SJCRH30 (cell line): ENCODE measurements around the gene CEP131. TPM values are rescaled to one million over a fixed set of nuclear protein-coding genes. Genes with fewer than 3 reads are reported as not detected.
"Not testable (repeated sequence)": the region's sequence is repeated elsewhere in the genome, so short reads cannot be mapped to it uniquely, and the experiment has no call there.

ENCODE experiments used
- DNase-seq, 2 experiments: peaks; one replicate each; pipeline ENCODE4 v3.0.0-alpha.2; 2015 to 2020
- H3K27ac ChIP-seq: fragments of 250-450 bp; sonication (Bioruptor Pico); 2 replicates; pipeline ENCODE4 v1.5.1; 2020; ENCODE audit warnings: mild to moderate bottlenecking, moderate library complexity
- H3K27me3 ChIP-seq: fragments of 250-450 bp; sonication (Bioruptor Pico); 2 replicates; pipeline ENCODE4 v1.5.1; 2020; ENCODE audit warnings: mild to moderate bottlenecking, moderate library complexity
- H3K36me3 ChIP-seq: fragments of 250-450 bp; sonication (Bioruptor Pico); 2 replicates; pipeline ENCODE4 v1.5.1; 2020; ENCODE audit warnings: mild to moderate bottlenecking, moderate library complexity
- H3K4me1 ChIP-seq: fragments of 250-450 bp; sonication (Bioruptor Pico); 2 replicates; pipeline ENCODE4 v1.5.1; 2020; ENCODE audit warnings: mild to moderate bottlenecking, moderate library complexity
- H3K4me3 ChIP-seq: fragments of 250-450 bp; sonication (Bioruptor Pico); 2 replicates; pipeline ENCODE4 v1.5.1; 2020; ENCODE audit warnings: mild to moderate bottlenecking, moderate library complexity
- H3K9me3 ChIP-seq: fragments of 250-450 bp; sonication (Bioruptor Pico); replicated peaks from 2 replicates; pipeline ENCODE4 v1.5.1; 2020; ENCODE audit warnings: mild to moderate bottlenecking, moderate library complexity
- total RNA-seq: library from RNA; depleted of rRNA; stranded (reverse); fragments of >200 nt; shearing (Covaris generic); gene quantifications from 2 replicates; pipeline ENCODE4 v1.2.3, GENCODE V29; 2014

Gene CEP131
- total RNA-seq, 1 experiment from 2014 or later, result 33.0 TPM

DNA sequence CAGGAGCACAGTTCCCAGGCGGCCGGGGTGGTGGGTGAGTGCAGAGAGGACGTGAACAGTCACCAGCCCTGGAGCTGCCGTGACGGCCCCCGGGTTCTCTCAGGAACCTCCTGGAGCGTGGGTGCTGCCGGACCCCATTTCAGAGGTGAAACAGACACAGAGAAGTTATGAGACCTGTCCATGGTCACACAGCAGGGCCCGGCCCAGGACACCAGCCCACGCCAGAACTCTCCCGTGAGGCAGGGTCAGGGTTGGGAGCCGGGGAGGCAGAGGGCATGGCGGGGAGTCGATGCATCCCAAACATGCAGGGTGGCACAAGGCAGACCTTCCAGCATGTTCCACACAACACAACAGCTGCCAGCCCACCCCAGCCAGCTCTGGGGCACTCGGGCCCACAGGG, 61.2 kb downstream of the CEP131 start:
- H3K4me3 ChIP-seq, result no peak overlapping the region
- H3K36me3 ChIP-seq, result no peaks in the 10 kb centered on the region
- no peak for DNase-seq
- H3K27ac ChIP-seq, result no peak overlapping the region
- no peaks in the 10 kb centered on the region for H3K9me3 ChIP-seq
- peaks cover 28% of the 10 kb centered on the region for H3K4me1 ChIP-seq
- no peaks in the 10 kb centered on the region for H3K27me3 ChIP-seq

DNA sequence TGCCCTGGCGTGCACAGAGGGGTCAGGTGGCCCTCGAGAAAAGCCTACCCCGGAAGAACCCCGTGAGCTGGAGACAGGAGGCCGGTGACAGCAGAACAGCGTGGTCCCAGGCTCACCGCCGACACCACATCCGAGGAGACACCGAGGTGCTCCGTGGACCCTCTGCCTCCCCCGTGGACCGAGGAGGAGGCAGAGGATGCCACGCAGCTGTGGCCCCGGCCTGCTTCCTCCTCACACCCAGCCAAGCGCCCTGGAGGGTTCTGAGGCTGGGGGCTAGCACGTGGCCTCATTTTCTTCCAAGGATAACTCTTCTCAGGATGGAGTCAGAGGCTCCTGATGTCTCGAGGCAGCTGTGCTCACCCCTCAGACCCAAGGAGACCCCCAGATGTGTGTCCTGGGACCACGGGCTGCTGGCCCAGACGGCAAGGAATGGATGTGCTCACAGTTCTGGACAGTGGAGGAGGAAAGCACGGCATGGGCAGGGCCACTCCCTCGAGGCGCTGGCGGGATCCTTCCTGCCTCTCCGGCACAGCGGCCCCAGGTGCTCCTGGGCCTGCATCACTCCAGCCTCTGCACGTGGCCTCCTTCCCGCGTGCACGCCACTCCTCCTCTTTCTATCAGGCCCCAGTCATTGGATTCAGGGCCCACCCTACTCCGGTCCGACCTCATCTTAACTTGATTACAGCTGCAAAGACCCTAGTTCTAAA, 61.9 kb downstream of the CEP131 start:
- H3K9me3 ChIP-seq, result no peaks in the 10 kb centered on the region
- H3K27ac ChIP-seq, result no peak overlapping the region
- DNase-seq, result no peak
- no peaks in the 10 kb centered on the region for H3K27me3 ChIP-seq
- H3K36me3 ChIP-seq, result no peaks in the 10 kb centered on the region
- no peak overlapping the region for H3K4me3 ChIP-seq
- H3K4me1 ChIP-seq, result peaks cover 28% of the 10 kb centered on the region

DNA sequence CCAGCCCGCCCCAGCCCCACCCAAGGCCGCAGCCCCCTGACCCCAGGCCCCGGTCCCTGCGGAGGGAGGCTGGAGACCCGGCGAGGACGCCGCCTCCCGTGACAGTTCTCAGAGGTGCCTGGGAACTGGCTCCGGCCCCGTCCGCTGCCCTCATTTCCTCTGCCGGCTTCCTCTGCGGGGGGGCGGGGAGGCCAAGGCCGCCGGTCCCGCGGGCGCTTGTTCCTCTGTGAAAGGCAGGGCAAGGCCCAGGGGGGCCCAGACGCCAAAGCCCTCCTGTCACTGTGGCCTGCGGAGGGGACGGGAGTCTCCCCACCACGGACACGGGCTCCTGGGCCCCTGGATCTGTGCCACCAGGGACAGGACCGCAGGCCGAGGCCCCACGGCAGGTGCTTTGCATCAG, 62.5 kb downstream of the CEP131 start:
- H3K36me3 ChIP-seq, result no peaks in the 10 kb centered on the region
- no peak overlapping the region for H3K27ac ChIP-seq
- H3K9me3 ChIP-seq, result no peaks in the 10 kb centered on the region
- no peaks in the 10 kb centered on the region for H3K27me3 ChIP-seq
- H3K4me1 ChIP-seq, result peaks cover 28% of the 10 kb centered on the region
- H3K4me3 ChIP-seq, result no peak overlapping the region
- DNase-seq, result no peak

DNA sequence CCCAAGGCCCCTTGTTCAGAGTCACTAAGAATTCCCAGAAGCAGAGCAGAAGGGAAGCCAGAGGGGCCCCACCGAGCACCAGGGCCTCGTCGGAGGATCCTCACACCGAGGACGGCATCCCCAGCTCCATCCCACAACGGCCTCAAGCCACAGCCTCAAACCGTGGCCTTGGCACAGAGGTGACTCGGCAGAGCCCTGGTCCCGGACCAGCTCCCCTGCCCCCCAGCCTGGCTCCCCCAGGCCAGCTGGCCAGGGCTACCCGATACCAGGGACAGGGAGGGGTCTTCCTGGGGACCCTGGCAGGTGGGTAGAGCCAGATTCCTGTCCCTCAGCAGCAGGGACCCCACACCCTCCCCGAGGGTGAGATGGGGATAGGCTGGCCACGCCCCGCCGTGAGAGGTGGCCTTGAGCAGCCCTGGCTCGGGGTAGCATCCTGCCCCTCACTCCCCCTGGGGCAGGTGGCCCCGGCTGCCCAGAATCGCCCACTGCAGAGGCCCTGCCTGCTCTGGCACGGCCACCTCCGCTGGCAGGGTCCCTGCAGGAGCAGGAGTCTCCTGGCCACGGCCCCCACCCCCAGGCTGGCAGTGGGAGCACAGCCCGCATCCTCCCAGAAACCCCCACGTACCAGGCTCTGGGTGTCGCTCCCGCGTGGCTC, 63.0 kb downstream of the CEP131 start:
- H3K27me3 ChIP-seq, result no peaks in the 10 kb centered on the region
- H3K9me3 ChIP-seq, result no peaks in the 10 kb centered on the region
- DNase-seq, result no peak
- no peaks in the 10 kb centered on the region for H3K36me3 ChIP-seq
- H3K27ac ChIP-seq, result no peak overlapping the region
- H3K4me1 ChIP-seq, result peaks cover 27% of the 10 kb centered on the region
- H3K4me3 ChIP-seq, result no peak overlapping the region

DNA sequence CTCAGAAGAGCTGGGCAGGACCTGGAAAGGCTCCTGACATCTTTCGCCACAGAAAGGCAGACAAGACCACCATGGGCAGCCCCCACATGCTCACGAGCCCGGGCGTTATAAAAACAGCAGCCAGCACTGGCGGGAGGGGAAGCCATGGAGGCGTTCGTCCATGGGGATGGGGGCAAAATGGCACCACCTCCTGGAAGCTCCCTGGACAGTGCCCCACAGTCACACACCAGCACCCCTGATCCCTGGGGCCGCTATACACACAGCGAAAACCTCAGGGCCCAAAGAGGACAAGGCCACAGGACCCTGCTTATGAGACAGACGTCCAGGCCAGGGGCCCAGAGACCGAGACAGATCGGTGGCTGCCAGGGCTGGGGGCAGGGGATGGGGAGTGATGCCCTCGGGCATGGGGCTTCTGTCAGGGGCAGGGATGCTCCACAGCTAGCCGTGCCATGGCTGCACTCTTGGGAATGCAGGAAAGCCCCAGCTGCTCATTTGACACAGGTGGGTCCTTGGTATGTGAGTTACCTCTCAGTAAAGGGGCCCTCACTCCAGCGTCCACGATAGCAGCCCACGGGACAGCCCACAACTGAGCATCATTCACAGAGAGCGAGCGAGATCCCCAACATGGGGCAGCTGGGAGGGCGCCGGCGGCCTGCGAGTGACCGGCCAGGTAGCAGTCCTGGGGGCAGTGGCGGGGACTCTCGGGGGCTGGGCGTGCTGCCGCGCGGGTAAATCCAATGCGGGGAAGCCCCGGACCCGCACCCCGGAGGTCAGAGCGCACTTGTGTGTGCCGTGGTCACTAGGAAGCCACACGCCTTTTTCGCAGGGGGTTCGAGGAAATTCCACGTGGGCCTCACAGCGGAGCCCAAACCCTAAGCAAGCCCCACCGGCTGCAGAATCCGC, 63.8 kb downstream of the CEP131 start:
- peaks cover 25% of the 10 kb centered on the region for H3K4me1 ChIP-seq
- H3K27me3 ChIP-seq, result no peaks in the 10 kb centered on the region
- no peak overlapping the region for H3K27ac ChIP-seq
- no peaks in the 10 kb centered on the region for H3K36me3 ChIP-seq
- no peak overlapping the region for H3K4me3 ChIP-seq
- H3K9me3 ChIP-seq, result no peaks in the 10 kb centered on the region
- DNase-seq, result no peak

DNA sequence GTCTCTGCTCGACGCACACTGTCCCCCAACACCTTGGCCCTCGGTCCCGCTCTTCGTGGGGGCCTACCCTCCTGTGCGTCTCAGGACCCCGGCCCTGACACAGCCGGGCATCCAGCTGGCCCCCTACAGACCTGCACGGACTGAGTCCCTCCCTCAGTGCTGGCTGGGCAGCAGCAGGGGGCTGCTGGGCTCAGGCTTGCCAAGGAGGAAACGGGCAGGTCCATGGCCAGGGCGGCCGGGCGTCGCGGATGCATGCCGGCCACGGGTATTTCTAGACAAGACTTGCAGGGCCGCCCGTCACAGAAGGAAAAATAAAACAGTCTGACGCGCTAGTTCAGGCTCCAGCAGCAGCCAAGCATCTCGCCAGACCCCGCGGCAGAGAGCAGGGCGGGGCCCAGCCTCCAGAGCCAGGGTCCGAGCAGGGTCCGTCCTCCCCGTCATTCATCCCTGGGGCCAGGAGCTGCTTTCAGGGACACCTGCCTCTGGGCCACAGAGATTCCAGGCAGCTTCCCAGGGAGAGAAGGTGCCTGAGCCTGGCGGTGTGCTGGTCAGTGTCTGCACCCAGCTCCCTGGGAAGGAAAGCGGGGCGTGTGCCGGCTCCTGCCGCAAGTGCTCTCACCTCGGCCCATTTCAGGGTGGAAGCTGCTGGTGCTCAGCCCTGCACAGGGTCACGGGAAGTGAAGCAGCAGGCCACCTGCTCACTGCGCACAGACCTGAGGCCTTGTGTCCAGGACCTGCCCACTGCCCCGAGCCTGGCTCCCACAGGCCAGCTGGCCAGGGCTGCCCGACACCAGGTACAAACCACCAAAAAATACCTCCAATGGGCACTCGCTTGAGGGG, 64.7 kb downstream of the CEP131 start:
- peaks cover 23% of the 10 kb centered on the region for H3K4me1 ChIP-seq

DNA sequence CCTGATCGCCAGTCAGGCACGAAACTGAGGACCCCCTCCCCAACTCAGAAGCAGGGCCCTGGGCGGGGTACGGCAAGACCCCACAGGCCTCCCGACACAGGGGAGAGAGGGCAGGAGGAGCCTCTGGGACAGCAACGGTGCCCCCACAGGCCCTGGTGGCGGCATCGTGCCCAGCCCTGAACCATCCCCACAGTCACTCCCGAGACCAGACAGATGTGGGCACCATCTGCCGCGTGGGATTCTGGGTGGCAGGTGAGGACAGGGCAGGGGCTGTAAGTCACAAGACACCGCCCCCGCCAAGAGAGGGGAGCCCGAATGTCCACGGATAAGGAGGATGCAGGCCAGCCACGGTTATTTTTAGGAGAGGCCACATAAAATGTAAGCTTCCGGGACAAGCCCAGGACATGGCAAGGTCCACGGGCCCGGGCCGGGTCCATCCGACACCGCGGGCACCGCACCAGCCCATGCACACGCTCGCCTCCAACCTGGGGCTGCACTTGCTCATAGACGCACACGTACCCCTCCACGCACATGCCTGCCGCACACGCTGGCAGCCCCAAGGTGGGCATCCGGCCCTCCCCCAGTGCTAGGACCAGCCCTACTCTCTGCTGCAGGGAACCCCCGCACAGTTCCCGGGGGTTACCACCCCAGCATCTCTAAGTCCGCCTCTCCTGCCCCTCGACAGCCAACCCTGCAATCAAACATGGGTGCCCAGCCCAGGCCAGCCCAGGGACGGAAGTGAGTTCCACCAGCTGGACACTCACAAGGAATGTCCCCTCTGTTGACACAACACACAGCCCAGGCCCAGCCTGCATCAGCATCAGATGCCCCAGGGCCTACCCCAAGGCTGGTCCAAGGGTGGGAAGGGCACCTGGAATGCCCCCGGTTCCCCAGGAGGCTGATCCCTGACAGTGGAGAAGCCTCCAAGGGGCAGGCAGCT, 65.6 kb downstream of the CEP131 start:
- Histone ChIP-seq H3K27me3 (no peaks in the 10 kb centered on the region), H3K27ac (no peak overlapping the region), H3K4me1 (peaks cover 23% of the 10 kb centered on the region), H3K4me3 (no peak overlapping the region), H3K9me3 (no peaks in the 10 kb centered on the region), H3K36me3 (no peaks in the 10 kb centered on the region)
- DNase-seq, result no peak

More for the DNA sequence above, 64.7 kb downstream of the CEP131 start:
- DNase-seq, result no peak
- Histone ChIP-seq H3K27ac (no peak overlapping the region), H3K9me3 (no peaks in the 10 kb centered on the region), H3K27me3 (no peaks in the 10 kb centered on the region), H3K36me3 (no peaks in the 10 kb centered on the region), H3K4me3 (no peak overlapping the region)

DNA sequence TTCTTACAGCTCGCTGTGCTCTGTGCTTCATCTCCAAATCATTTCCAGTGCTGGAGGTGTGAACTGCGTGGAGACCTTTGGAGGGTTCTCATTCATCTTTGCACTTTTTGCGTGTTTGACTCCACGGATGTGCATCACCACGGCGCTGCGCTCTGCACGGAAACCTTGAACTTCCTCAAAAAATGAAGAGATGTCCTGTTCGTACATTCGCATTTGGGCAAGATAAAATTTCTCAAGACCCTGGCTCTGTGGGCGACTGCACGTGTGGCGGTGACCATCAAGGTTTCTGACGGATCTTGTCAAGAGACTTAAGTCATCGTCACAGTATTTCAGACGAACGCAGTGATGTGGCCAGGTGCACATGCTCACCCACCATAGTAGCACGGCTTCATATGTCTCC, 67.8 kb downstream of the CEP131 start:
- no peak for DNase-seq
- peaks cover 21% of the 10 kb centered on the region for H3K4me1 ChIP-seq
- no peaks in the 10 kb centered on the region for H3K27me3 ChIP-seq
- no peak overlapping the region for H3K4me3 ChIP-seq
- H3K9me3 ChIP-seq, result no peaks in the 10 kb centered on the region
- no peaks in the 10 kb centered on the region for H3K36me3 ChIP-seq
- no peak overlapping the region for H3K27ac ChIP-seq

DNA sequence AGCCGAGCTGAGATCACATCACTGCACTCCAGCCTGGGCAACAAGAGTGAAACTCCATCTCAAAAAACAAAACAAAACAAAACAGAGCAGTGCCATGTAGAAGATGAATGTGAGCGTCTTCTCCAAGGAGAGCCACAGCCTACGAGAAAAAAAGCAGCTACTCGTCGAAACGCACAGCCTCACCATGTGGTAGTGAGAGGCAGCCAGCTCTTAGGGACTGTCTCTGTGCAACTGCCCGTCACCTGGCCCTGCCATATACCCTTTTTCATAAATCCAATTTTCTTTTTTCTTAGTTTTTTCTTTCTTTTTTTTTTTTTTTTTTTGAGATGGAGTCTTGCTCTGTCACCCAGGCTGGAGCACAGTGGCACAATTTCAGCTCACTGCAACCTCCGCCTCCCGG, 68.7 kb downstream of the CEP131 start:
- peak overlapping the region; percentile 79 for H3K27ac ChIP-seq
- H3K4me1 ChIP-seq, result peaks cover 21% of the 10 kb centered on the region
- not testable (repeated sequence) for DNase-seq, H3K4me3 ChIP-seq, H3K36me3 ChIP-seq, H3K27me3 ChIP-seq, H3K9me3 ChIP-seq

DNA sequence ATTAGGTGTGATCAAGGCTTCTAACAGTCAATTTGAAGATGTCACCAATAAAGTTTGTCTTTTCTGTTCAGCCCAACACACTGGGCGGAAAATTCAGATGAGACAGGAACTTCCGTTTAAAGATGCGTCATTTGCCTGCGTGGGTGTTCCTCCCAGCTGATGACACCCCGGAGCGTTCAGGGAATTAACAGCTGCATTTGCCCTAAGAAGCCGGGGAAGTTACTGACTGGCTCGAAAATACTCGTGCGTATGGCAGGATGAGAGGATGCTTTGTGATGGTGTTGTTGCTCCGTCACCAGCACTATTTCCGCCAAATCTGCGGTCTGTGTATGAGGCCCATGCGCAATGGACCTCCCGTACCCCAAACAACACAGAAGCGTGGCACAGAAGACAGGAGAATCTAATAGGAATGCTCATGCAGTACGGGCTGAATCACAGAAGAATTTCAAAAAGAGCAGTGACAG, 69.4 kb downstream of the CEP131 start:
- no peaks in the 10 kb centered on the region for H3K9me3 ChIP-seq
- no peak overlapping the region for H3K4me3 ChIP-seq
- H3K27me3 ChIP-seq, result no peaks in the 10 kb centered on the region
- H3K4me1 ChIP-seq, result peaks cover 21% of the 10 kb centered on the region
- H3K36me3 ChIP-seq, result no peaks in the 10 kb centered on the region
- DNase-seq, result peak; percentile 98 to 100
- peak overlapping the region; percentile 79 for H3K27ac ChIP-seq

DNA sequence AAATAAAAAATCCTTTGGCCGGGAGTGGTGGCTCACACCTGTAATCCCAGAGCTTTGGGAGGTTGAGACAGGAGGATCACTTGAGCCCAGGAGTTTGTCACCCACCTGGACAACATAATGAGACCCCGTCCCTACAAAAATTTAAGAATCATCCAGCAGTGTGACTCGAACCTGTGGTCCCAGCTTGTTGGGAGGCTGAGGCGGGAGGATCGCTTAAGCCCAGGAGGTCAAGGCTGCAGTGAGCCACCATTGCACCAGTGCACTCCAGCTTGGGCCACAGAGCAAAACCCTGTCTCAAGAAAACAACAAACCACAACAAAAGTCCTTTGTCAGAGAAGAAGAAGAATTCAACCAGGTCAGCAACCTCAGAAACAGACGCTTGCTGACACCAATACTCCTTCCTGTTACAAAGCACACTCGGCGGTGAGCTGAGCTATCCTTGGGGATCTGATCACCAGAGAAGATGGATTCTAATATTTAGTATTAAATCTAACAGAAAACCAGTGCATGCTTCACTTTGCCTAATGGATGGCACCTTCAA, 70.4 kb downstream of the CEP131 start:
- no peak overlapping the region for H3K4me3 ChIP-seq
- H3K9me3 ChIP-seq, result no peaks in the 10 kb centered on the region

DNA sequence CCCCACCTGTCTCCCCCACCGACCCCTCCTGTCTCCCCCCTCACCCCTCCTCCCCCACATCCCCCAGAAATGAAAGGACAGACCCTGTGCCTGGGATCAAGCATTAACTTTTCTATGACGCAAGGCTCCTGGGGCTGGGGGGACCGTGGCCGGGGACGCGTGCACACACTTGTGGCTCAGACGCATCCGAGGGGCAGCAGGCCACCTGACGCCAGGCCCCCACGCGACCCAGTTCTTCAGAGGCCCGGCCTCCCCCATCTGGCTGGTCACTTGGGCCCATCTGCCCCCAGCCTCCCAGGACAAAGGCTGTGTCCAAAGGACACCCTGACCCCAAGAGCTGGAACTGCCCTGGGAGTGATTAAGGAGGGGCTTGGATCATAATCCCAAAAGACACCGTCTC, 71.5 kb downstream of the CEP131 start:
- no peaks in the 10 kb centered on the region for H3K36me3 ChIP-seq
- no peak overlapping the region for H3K27ac ChIP-seq
- peaks cover 21% of the 10 kb centered on the region for H3K4me1 ChIP-seq
- no peaks in the 10 kb centered on the region for H3K9me3 ChIP-seq
- DNase-seq, result no peak
- H3K4me3 ChIP-seq, result no peak overlapping the region
- no peaks in the 10 kb centered on the region for H3K27me3 ChIP-seq

More for the DNA sequence above, 70.4 kb downstream of the CEP131 start:
- H3K27me3 ChIP-seq, result no peaks in the 10 kb centered on the region
- DNase-seq, result no peak
- peak overlapping the region; percentile 79 for H3K27ac ChIP-seq
- H3K36me3 ChIP-seq, result no peaks in the 10 kb centered on the region
- peaks cover 21% of the 10 kb centered on the region for H3K4me1 ChIP-seq

DNA sequence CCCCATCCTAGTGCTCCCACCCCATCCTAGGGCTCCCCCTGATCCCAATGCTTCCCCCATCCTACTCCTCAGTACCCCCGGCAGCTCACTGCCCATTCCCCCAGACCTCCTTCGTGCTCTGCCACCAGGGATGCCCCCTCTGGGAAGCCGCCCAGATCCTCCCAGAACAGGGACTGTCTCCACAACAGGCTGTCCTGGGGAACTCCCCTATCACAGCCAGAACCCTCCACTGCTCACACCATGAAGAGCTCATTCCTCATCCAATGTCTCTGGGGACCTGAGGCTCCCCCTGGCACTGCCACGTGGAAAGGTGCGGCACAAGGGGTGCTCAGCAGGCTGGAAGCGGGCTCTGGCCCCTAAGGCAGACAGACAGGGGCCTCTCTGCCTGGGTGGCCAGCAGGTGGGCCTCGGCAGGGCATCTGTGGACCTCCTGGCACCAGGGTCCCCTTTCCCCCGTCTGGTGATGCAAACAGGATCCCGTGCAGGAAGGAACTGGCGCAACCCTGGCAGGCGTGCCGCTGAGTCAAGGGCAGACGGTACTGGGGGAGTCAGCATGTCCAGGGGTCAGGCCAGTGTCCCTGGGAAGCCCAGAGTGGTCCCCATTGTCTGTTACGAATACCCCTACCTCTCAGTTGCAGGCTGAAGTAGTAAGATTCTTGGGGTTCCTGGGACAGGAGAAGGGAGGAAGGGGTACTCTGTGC, 72.2 kb downstream of the CEP131 start:
- H3K9me3 ChIP-seq, result no peaks in the 10 kb centered on the region
- H3K36me3 ChIP-seq, result no peaks in the 10 kb centered on the region
- H3K27ac ChIP-seq, result no peak overlapping the region
- H3K27me3 ChIP-seq, result no peaks in the 10 kb centered on the region
- H3K4me1 ChIP-seq, result peaks cover 21% of the 10 kb centered on the region
- H3K4me3 ChIP-seq, result no peak overlapping the region
- DNase-seq, result no peak
